ENCODE results near the gene MAMDC2.

The MAMDC2 gene

GRCh38 chr9:70136632-70137031 is 93.0 kb downstream of the MAMDC2 start:
- no peak overlapping the region for H3K4me3 ChIP-seq (ENCODE audit: low read depth, low read length)
- TF ChIP-seq, protein P1, sequence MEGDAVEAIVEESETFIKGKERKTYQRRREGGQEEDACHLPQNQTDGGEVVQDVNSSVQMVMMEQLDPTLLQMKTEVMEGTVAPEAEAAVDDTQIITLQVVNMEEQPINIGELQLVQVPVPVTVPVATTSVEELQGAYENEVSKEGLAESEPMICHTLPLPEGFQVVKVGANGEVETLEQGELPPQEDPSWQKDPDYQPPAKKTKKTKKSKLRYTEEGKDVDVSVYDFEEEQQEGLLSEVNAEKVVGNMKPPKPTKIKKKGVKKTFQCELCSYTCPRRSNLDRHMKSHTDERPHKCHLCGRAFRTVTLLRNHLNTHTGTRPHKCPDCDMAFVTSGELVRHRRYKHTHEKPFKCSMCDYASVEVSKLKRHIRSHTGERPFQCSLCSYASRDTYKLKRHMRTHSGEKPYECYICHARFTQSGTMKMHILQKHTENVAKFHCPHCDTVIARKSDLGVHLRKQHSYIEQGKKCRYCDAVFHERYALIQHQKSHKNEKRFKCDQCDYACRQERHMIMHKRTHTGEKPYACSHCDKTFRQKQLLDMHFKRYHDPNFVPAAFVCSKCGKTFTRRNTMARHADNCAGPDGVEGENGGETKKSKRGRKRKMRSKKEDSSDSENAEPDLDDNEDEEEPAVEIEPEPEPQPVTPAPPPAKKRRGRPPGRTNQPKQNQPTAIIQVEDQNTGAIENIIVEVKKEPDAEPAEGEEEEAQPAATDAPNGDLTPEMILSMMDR (IDR thresholded peaks at IDR 0.05; ENCODE audit: low read depth, low read length): no peak
- TF ChIP-seq MAX (IDR thresholded peaks at IDR 0.05; ENCODE audit: low read depth, low read length) (no peak), MYC (IDR thresholded peaks at IDR 0.05; ENCODE audit: low read depth, low read length) (no peak), POLR2A (IDR thresholded peaks at IDR 0.05; ENCODE audit: extremely low read depth, insufficient read length) (no peak)
- DNase-seq (ENCODE audit: low read depth): no peak

GRCh38 chr9:70137577-70137976 is 93.9 kb downstream of the MAMDC2 start:
- DNase-seq (ENCODE audit: low read depth): no peak
- TF ChIP-seq MAX (IDR thresholded peaks at IDR 0.05; ENCODE audit: low read depth, low read length) (no peak), MYC (IDR thresholded peaks at IDR 0.05; ENCODE audit: low read depth, low read length) (no peak), POLR2A (IDR thresholded peaks at IDR 0.05; ENCODE audit: extremely low read depth, insufficient read length) (no peak)
- TF ChIP-seq, protein P1 (IDR thresholded peaks at IDR 0.05; ENCODE audit: low read depth, low read length): no peak

DNA sequence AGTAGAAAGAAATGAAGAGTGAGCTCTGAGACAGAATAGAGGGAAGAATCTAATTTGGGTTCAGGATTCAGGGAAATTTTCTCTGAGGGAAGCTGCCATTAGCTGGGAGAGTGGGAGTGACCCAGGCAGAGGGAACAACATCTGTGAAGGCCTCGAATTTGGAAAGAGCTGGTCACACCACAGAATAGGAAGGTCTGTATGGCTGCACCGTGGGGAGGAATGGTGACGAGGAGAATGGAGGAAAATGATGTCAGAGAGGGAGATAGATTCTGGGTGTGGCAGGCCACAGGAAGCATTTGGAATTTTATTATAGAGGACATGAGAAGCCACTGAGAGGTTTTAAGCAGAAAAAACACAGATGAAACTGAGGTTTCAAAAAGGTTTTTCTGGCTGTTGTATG is 98.5 kb downstream of the MAMDC2 start:
- no peak overlapping the region for H3K4me3 ChIP-seq (ENCODE audit: low read depth, low read length)
- no peak for TF ChIP-seq MYC (IDR thresholded peaks at IDR 0.05; ENCODE audit: low read depth, low read length)
- no peak for DNase-seq (ENCODE audit: low read depth)

More at GRCh38 chr9:70137577-70137976, 93.9 kb downstream of the MAMDC2 start:
- no peak overlapping the region for H3K4me3 ChIP-seq (ENCODE audit: low read depth, low read length)

- no peak for TF ChIP-seq MYC (IDR thresholded peaks at IDR 0.05; ENCODE audit: low read depth, low read length)
- no peak for TF ChIP-seq MAX (IDR thresholded peaks at IDR 0.05; ENCODE audit: low read depth, low read length)
- TF ChIP-seq, protein P1 (IDR thresholded peaks at IDR 0.05; ENCODE audit: low read depth, low read length): no peak
- TF ChIP-seq POLR2A (IDR thresholded peaks at IDR 0.05; ENCODE audit: extremely low read depth, insufficient read length): no peak
- H3K4me3 ChIP-seq (ENCODE audit: low read depth, low read length): no peak overlapping the region
- DNase-seq (ENCODE audit: low read depth): no peak
Measured at GRCh38 chr9:70143394-70144130, 99.9 kb downstream of the MAMDC2 start.

GRCh38 chr9:70144131-70144503 is 100.5 kb downstream of the MAMDC2 start:
- DNase-seq (ENCODE audit: low read depth): no peak
- no peak overlapping the region for H3K4me3 ChIP-seq (ENCODE audit: low read depth, low read length)
- TF ChIP-seq POLR2A (IDR thresholded peaks at IDR 0.05; ENCODE audit: extremely low read depth, insufficient read length) (no peak), MAX (IDR thresholded peaks at IDR 0.05; ENCODE audit: low read depth, low read length) (no peak), MYC (IDR thresholded peaks at IDR 0.05; ENCODE audit: low read depth, low read length) (no peak)
- TF ChIP-seq, protein P1 (IDR thresholded peaks at IDR 0.05; ENCODE audit: low read depth, low read length): no peak

- no peak overlapping the region for H3K4me3 ChIP-seq (ENCODE audit: low read depth, low read length)
- DNase-seq (ENCODE audit: low read depth): no peak
- TF ChIP-seq MAX (IDR thresholded peaks at IDR 0.05; ENCODE audit: low read depth, low read length): no peak
- no peak for TF ChIP-seq MYC (IDR thresholded peaks at IDR 0.05; ENCODE audit: low read depth, low read length)
- no peak for TF ChIP-seq POLR2A (IDR thresholded peaks at IDR 0.05; ENCODE audit: extremely low read depth, insufficient read length)
- TF ChIP-seq, protein P1 (IDR thresholded peaks at IDR 0.05; ENCODE audit: low read depth, low read length): no peak
Measured at GRCh38 chr9:70145981-70146380, 102.3 kb downstream of the MAMDC2 start.

Measured in NB4 (cell line).